MCF 10A (cell line): ENCODE data around the gene CERS6. TPM values are rescaled to one million over a fixed set of nuclear protein-coding genes. Genes with fewer than 3 reads are reported as not detected.

ENCODE experiments used
- BruUV-seq: library from RNA; stranded (reverse); fragments of 400-500 nt; replicated peaks from 2 replicates; lab custom pipeline; 2021; lab: Mats Ljungman, UMichigan
- CTCF ChIA-PET: fragments of 300-600 bp; sonication (Branson Sonifier 250); formaldehyde crosslinking; extraction: SDS; loops from one replicate; lab custom pipeline; 2021; ENCODE audit warnings: antibody characterized with exemption, inconsistent platforms; lab: Yijun Ruan, JAX
- POLR2A ChIA-PET: fragments of 300-600, 350-650 bp; sonication (Branson Sonifier 250); formaldehyde crosslinking; extraction: SDS; loops from one replicate; lab custom pipeline; 2020; ENCODE audit warnings: antibody characterized with exemption, inconsistent platforms; lab: Yijun Ruan, JAX
- DNase-seq: peaks from one replicate; pipeline ENCODE4 v3.0.0-alpha.2; 2018; ENCODE audit not compliant: unreplicated experiment
- H3K27ac Mint-ChIP-seq: one replicate; pipeline ENCODE4 v1.8.0; 2022; ENCODE audit warnings: mild to moderate bottlenecking, low read depth, mixed read lengths; ENCODE audit not compliant: unreplicated experiment
- H3K27me3 Mint-ChIP-seq: one replicate; pipeline ENCODE4 v1.8.0; 2022; ENCODE audit warnings: mixed read lengths; ENCODE audit not compliant: insufficient read depth, unreplicated experiment
- H3K36me3 Mint-ChIP-seq: one replicate; pipeline ENCODE4 v1.8.0; 2022; ENCODE audit warnings: mild to moderate bottlenecking, moderate library complexity, mixed read lengths; ENCODE audit not compliant: insufficient read depth, unreplicated experiment
- H3K4me1 Mint-ChIP-seq: one replicate; pipeline ENCODE4 v1.8.0; 2022; ENCODE audit warnings: mixed read lengths; ENCODE audit not compliant: insufficient read depth, unreplicated experiment
- H3K4me3 Mint-ChIP-seq: one replicate; pipeline ENCODE4 v1.8.0; 2022; ENCODE audit warnings: mild to moderate bottlenecking, moderate library complexity, mixed read lengths; ENCODE audit not compliant: unreplicated experiment
- H3K9me3 Mint-ChIP-seq: one replicate; pipeline ENCODE4 v1.8.0; 2022; ENCODE audit warnings: mixed read lengths; ENCODE audit not compliant: unreplicated experiment
- intact Hi-C: fragments of 100-400 bp; cut with micrococcal nuclease; formaldehyde crosslinking; loops from 2 replicates; pipeline ENCODE4 v1.14.1; 2022
- total RNA-seq: library from RNA; stranded (reverse); gene quantifications from 2 replicates; pipeline ENCODE4 v1.2.3, GENCODE V29; 2022
- TF ChIP-seq, protein P1 (sequence below): fragments of 200-600 bp; IDR thresholded peaks from one replicate; pipeline ENCODE4 v1.8.0; 2022; ENCODE audit warnings: antibody characterized with exemption, mild to moderate bottlenecking; ENCODE audit not compliant: unreplicated experiment

The CERS6 gene
- total RNA-seq, 1 experiment from 2014 or later, result 27.4 TPM

DNA sequence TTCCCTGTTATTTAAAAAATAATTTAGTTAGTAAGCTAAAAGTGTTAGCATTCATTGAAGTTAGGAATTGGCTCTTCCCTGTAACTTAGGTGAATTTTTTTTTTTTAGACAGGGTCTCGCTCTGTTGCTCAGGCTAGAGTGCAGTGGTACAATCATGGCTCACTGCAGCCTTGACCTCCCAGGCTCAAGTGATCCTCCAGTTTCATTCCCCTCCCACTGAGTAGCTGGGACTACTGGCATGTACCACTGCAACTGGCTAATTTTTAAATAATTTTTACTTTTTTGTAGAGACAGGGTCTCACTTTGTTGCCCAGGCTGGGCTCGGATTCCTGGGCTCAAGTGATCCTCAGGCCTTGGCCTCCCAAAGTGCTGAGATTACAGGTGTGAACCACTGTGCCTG, 66.4 kb downstream of the CERS6 start:
- H3K4me1 Mint-ChIP-seq, result peaks cover 54% of the 10 kb centered on the region
- TF ChIP-seq, protein P1, sequence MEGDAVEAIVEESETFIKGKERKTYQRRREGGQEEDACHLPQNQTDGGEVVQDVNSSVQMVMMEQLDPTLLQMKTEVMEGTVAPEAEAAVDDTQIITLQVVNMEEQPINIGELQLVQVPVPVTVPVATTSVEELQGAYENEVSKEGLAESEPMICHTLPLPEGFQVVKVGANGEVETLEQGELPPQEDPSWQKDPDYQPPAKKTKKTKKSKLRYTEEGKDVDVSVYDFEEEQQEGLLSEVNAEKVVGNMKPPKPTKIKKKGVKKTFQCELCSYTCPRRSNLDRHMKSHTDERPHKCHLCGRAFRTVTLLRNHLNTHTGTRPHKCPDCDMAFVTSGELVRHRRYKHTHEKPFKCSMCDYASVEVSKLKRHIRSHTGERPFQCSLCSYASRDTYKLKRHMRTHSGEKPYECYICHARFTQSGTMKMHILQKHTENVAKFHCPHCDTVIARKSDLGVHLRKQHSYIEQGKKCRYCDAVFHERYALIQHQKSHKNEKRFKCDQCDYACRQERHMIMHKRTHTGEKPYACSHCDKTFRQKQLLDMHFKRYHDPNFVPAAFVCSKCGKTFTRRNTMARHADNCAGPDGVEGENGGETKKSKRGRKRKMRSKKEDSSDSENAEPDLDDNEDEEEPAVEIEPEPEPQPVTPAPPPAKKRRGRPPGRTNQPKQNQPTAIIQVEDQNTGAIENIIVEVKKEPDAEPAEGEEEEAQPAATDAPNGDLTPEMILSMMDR, result no peak
- BruUV-seq, result no TSS peak
- no peak for DNase-seq
- no peak overlapping the region for H3K4me3 Mint-ChIP-seq
- ChIA-PET POLR2A (interaction anchor here (0.9 to 1.5 kb wide), 2 partner anchors 43 to 51 kb away, joined by 3 to 7 read pairs; no protein-coding TSS in a partner anchor), CTCF (interaction anchor here (0.7 kb wide), 1 partner anchor 237 kb away, joined by 3 read pairs; no protein-coding TSS in a partner anchor)
- intact Hi-C loops, result no loop called here
- H3K27me3 Mint-ChIP-seq, result no peaks in the 10 kb centered on the region
- H3K36me3 Mint-ChIP-seq, result no peaks in the 10 kb centered on the region
- H3K9me3 Mint-ChIP-seq, result no peaks in the 10 kb centered on the region
- no peak overlapping the region for H3K27ac Mint-ChIP-seq

DNA sequence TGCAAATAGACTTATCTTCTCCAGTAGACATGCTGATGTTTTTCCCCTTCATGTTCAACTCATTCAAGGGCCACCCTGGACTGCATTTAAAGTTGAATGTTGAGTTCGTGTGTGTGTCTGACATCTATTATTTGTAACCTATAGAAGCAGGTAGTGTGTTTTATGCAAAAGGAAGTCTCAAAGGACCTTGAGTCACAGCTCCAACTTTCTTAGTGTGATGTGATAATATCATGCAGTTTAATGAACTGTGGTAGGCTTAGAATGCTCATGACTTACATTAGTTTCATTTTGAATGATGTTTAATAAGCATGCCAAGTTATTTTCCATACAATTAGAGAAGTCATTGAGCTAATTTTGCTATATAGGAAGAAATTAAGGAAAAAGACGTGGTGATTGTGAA, 67.9 kb downstream of the CERS6 start:
- DNase-seq, result no peak
- BruUV-seq, result no TSS peak

DNA sequence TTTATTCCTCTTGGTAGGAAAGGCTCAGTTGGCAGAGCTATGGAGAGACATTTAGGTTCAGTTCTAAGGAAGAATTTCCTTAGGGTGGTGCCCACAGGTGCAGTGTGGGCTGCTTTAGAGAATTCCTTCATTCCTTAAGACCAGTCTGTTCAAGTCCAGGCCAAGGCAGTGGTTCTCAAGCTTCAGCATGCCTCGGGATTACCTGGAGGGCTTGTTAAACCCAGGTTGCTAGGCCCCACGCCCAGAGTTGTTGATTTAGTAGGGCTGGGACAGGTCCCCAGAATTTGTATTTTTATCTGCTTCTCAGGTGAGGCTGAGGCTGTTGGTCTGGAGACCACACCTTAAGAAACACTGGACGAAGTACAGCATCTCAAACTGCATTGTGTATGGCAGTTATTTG, 68.9 kb downstream of the CERS6 start:
- Mint-ChIP-seq H3K27me3 (no peaks in the 10 kb centered on the region), H3K27ac (peak overlapping the region; percentile 51), H3K9me3 (no peaks in the 10 kb centered on the region), H3K4me3 (no peak overlapping the region), H3K4me1 (peaks cover 61% of the 10 kb centered on the region), H3K36me3 (no peaks in the 10 kb centered on the region)
- TF ChIP-seq, protein P1, result no peak
- POLR2A ChIA-PET, result interaction anchor here (0.5 to 2.5 kb wide), 16 partner anchors 9 to 127 kb away, joined by 3 to 13 read pairs (median 4); no protein-coding TSS in a partner anchor
- CTCF ChIA-PET, result interaction anchor here (0.7 to 1.8 kb wide), 4 partner anchors 36 to 180 kb away, joined by 3 to 6 read pairs (median 4); no protein-coding TSS in a partner anchor
- intact Hi-C loops, result no loop called here
- BruUV-seq, result no TSS peak
- DNase-seq, result peak; percentile 47

More for the DNA sequence above, 67.9 kb downstream of the CERS6 start:
- ChIA-PET POLR2A (interaction anchor here (0.5 to 2.5 kb wide), 10 partner anchors 8 to 163 kb away, joined by 3 to 13 read pairs (median 4); no protein-coding TSS in a partner anchor), CTCF (interaction anchor here (0.6 to 0.8 kb wide), 3 partner anchors 873 to 1985 kb away, joined by 3 read pairs; partner anchors contain the start of gene KLHL41)
- peak overlapping the region; percentile 51 for H3K27ac Mint-ChIP-seq
- no peak overlapping the region for H3K4me3 Mint-ChIP-seq
- intact Hi-C loops, result no loop called here
- H3K9me3 Mint-ChIP-seq, result no peaks in the 10 kb centered on the region
- TF ChIP-seq, protein P1, result no peak
- H3K36me3 Mint-ChIP-seq, result no peaks in the 10 kb centered on the region
- no peaks in the 10 kb centered on the region for H3K27me3 Mint-ChIP-seq
- H3K4me1 Mint-ChIP-seq, result peaks cover 53% of the 10 kb centered on the region

DNA sequence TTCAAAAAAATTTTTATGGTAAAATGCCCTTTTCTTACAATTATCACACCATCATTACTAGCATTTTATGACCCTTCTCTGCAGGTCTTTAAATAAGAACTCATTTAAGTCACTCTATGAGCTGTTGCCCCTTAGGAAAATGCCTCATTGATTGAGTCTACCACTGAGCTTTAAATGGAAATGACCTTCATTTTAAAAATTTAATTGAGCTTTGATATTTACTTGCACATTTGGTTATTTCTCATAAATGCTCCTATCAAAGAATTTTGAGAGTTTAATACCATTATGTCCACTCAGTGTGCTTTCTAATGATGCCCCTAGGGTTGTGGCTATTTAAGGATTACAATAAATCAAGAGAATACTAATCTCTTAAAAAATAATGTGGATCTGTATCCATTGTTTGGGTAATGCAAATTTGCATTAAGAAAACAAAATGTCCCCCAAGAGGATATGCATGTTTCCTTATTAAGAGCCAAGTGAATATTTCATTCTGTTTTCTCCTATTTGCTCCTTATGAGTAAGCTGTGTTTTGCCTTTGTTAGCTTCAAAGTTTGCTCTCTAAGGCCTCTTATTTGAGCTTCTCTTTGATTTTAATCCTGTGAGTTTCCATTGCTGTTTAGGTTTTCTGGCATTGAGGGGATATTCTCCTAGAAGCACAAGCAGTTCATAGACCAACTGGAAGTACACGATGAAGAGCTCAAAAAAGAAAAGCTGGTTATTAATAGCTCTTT, 69.8 kb downstream of the CERS6 start:
- ChIA-PET POLR2A (interaction anchor here (0.8 to 2.5 kb wide), 9 partner anchors 10 to 82 kb away, joined by 3 to 13 read pairs (median 6); no protein-coding TSS in a partner anchor), CTCF (interaction anchor here (0.6 to 1.8 kb wide), 5 partner anchors 40 to 179 kb away, joined by 3 to 6 read pairs (median 4); no protein-coding TSS in a partner anchor)
- intact Hi-C loops, result no loop called here
- no peak for DNase-seq
- Mint-ChIP-seq H3K4me3 (no peak overlapping the region), H3K27me3 (no peaks in the 10 kb centered on the region), H3K9me3 (no peaks in the 10 kb centered on the region), H3K27ac (peak overlapping the region; percentile 64), H3K36me3 (no peaks in the 10 kb centered on the region), H3K4me1 (peaks cover 59% of the 10 kb centered on the region)
- TF ChIP-seq, protein P1, result no peak
- BruUV-seq, result no TSS peak
